Measurements from ENCODE around the gene CALM3. TPM values are rescaled to one million over a fixed set of nuclear protein-coding genes. Genes with fewer than 3 reads are reported as not detected.
A peak's percentile ranks its signal among the peaks of the same experiment; 100 is the strongest.

CALM3 gene
- total RNA-seq, 1 donor from 2014 or later = 373 TPM

DNA sequence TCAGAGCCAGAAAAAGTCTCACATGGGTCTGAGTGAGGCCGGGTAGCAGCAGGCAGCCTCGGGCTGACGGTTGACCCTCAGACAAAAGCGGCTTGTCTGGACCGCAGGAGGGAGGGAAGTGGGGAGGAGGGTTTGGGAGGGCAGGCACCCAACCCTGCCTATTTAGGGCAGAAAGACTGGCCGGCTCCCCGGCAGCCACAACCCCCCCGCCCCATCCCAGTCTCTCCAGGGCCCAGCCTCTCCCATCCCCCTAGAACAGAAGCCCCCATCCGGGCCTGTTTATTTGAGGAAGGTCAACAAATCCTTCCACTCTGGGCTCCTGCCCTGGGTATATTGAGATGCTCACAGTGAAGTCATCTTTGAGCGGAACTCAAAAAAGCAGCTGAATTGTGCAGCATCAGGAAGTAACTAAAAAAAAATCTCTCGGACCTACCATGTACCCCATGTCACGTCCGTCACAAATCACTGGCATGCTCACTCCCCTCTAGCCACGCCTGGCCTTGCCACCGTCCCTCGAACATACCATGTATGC lies 53.6 kb downstream of the CALM3 start:
- Histone ChIP-seq H3K27ac (no peak overlapping the region), H4K20me1 (ENCODE audit: low read depth) (peaks cover 8% of the 10 kb centered on the region), H3F3A (ENCODE audit: low read depth) (peaks cover 33% of the 10 kb centered on the region), H3K27me3 (peaks cover 52% of the 10 kb centered on the region), H3K4me3 (no peak overlapping the region), H3K4me1 (peaks cover 21% of the 10 kb centered on the region), H2AFZ (replicated peaks) (no peak overlapping the region), H3K9me3 (ENCODE audit: low read depth) (no peaks in the 10 kb centered on the region), H3K79me2 (ENCODE audit: low read depth) (no peaks in the 10 kb centered on the region), H3K36me3 (no peaks in the 10 kb centered on the region), H3K9ac (no peak overlapping the region), H3K4me2 (peak overlapping the region; percentile 34)
- H3K9me3 Mint-ChIP-seq = peaks cover 7% of the 10 kb centered on the region
- DNase-seq (ENCODE audit: low spot score) = peak; percentile 70
- H3K27me3 Mint-ChIP-seq (ENCODE audit: insufficient read depth, low read depth) = peaks cover 26% of the 10 kb centered on the region
- H3K27ac Mint-ChIP-seq = peak overlapping the region; percentile 89
- TF ChIP-seq, protein P1, sequence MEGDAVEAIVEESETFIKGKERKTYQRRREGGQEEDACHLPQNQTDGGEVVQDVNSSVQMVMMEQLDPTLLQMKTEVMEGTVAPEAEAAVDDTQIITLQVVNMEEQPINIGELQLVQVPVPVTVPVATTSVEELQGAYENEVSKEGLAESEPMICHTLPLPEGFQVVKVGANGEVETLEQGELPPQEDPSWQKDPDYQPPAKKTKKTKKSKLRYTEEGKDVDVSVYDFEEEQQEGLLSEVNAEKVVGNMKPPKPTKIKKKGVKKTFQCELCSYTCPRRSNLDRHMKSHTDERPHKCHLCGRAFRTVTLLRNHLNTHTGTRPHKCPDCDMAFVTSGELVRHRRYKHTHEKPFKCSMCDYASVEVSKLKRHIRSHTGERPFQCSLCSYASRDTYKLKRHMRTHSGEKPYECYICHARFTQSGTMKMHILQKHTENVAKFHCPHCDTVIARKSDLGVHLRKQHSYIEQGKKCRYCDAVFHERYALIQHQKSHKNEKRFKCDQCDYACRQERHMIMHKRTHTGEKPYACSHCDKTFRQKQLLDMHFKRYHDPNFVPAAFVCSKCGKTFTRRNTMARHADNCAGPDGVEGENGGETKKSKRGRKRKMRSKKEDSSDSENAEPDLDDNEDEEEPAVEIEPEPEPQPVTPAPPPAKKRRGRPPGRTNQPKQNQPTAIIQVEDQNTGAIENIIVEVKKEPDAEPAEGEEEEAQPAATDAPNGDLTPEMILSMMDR (IDR thresholded peaks at IDR 0.05) = no peak
- no peak for TF ChIP-seq EZH2 (IDR thresholded peaks at IDR 0.05)
- H3K4me1 Mint-ChIP-seq = peaks cover 31% of the 10 kb centered on the region
- peaks cover 5% of the 10 kb centered on the region for H3K36me3 Mint-ChIP-seq
- peak overlapping the region; percentile 33 for H3K4me3 Mint-ChIP-seq

DNA sequence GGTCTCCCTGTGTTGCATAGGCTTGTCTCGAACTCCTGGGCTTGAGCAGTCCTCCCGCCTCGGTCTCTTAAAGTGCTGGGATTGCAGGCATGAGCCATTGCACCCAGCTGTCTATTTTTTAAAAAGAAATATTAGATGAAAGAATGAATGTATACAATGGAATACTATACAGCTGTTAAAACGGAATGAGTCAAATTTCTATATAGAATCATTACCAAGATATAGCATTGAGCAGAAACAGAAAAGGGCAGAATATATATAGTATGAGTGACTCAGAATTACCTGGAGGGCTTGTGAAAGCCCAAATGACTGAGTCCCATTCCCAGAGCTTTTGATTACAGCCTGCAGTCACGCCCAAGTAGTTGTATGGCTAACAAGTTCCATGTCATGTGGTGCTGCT lies 55.4 kb downstream of the CALM3 start:
- DNase-seq (ENCODE audit: low spot score) = no peak
- Histone ChIP-seq H3F3A (ENCODE audit: low read depth) (peaks cover 46% of the 10 kb centered on the region), H3K4me3 (no peak overlapping the region), H2AFZ (replicated peaks) (no peak overlapping the region), H4K20me1 (ENCODE audit: low read depth) (peaks cover 19% of the 10 kb centered on the region), H3K79me2 (ENCODE audit: low read depth) (no peaks in the 10 kb centered on the region), H3K4me1 (peaks cover 31% of the 10 kb centered on the region), H3K9me3 (ENCODE audit: low read depth) (no peaks in the 10 kb centered on the region), H3K36me3 (no peaks in the 10 kb centered on the region), H3K4me2 (no peak overlapping the region), H3K27me3 (peaks cover 45% of the 10 kb centered on the region), H3K9ac (no peak overlapping the region), H3K27ac (no peak overlapping the region)
- no peak overlapping the region for H3K27ac Mint-ChIP-seq
- no peaks in the 10 kb centered on the region for H3K36me3 Mint-ChIP-seq
- no peak overlapping the region for H3K4me3 Mint-ChIP-seq
- H3K27me3 Mint-ChIP-seq (ENCODE audit: insufficient read depth, low read depth) = peaks cover 11% of the 10 kb centered on the region
- TF ChIP-seq EZH2phosphoT487 (IDR thresholded peaks at IDR 0.05) = no peak
- TF ChIP-seq, protein P1 (IDR thresholded peaks at IDR 0.05) = no peak
- no peak for TF ChIP-seq EZH2 (IDR thresholded peaks at IDR 0.05)
- H3K9me3 Mint-ChIP-seq = no peaks in the 10 kb centered on the region
- peaks cover 31% of the 10 kb centered on the region for H3K4me1 Mint-ChIP-seq

DNA sequence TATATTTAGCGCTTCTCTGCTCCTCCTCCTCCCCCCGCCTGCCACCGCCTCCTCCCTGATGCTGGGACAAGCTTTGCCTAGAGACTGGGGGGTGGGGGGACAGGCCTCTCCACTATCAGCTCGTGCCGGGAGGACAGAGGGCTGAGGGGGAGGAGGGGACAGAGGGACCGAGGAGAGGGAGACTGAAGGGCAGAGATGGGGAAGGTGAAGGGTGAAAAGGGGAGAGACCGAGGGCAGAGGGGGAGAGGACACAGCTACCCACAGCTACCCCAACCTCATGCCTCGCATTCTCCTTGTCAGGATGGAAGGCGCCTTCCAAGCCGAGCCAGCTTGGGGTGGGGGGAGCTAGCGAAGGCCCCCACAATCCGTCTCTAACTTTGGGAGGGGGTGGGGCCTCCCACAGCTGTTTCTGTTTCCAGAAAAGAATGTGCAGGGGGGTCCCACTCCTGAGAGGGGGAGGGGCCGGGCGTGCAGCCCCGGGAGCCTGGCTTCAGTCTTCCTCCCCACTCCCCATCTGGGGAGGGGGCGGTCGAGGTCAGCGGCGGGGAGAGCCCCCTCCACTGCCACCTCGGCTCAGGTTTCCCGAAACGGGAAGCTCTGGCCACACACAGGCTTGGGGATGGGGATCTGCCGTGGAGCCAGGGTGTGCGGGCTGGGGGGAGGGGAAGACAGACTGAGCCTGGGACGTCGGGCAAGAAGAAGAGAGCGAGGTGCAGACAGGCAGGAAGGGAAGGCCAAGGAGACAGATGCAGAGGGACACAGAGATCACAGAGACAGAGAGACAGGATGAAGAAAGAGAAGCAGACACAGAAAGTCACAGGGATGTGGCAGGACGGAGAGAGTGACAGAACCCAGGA lies 58.2 kb downstream of the CALM3 start:
- Histone ChIP-seq H3F3A (ENCODE audit: low read depth) (peaks cover 47% of the 10 kb centered on the region), H3K36me3 (no peaks in the 10 kb centered on the region), H3K27me3 (peaks cover 31% of the 10 kb centered on the region), H3K9me3 (ENCODE audit: low read depth) (no peaks in the 10 kb centered on the region), H3K4me3 (peak overlapping the region; percentile 58), H3K27ac (no peak overlapping the region), H3K4me2 (peak overlapping the region; percentile 91), H4K20me1 (ENCODE audit: low read depth) (peaks cover 18% of the 10 kb centered on the region), H2AFZ (replicated peaks) (no peak overlapping the region), H3K4me1 (peaks cover 32% of the 10 kb centered on the region), H3K9ac (no peak overlapping the region), H3K79me2 (ENCODE audit: low read depth) (no peaks in the 10 kb centered on the region)
- H3K4me1 Mint-ChIP-seq = peaks cover 33% of the 10 kb centered on the region
- DNase-seq (ENCODE audit: low spot score) = peak; percentile 77
- peaks cover 5% of the 10 kb centered on the region for H3K27me3 Mint-ChIP-seq (ENCODE audit: insufficient read depth, low read depth)
- H3K4me3 Mint-ChIP-seq = peak overlapping the region; percentile 88
- no peaks in the 10 kb centered on the region for H3K36me3 Mint-ChIP-seq
- TF ChIP-seq EZH2phosphoT487 (IDR thresholded peaks at IDR 0.05) = no peak
- TF ChIP-seq, protein P1 (IDR thresholded peaks at IDR 0.05) = no peak
- no peak for TF ChIP-seq EZH2 (IDR thresholded peaks at IDR 0.05)
- no peaks in the 10 kb centered on the region for H3K9me3 Mint-ChIP-seq
- no peak overlapping the region for H3K27ac Mint-ChIP-seq
